CD4-positive, alpha-beta T cell (primary cell): ENCODE results near the gene PIK3C3. TPM values are rescaled to one million over a fixed set of nuclear protein-coding genes. Genes with fewer than 3 reads are reported as not detected.
"Not testable (repeated sequence)": the region's sequence is repeated elsewhere in the genome, so short reads cannot be mapped to it uniquely, and the experiment has no call there.

ENCODE experiments used
- ATAC-seq: fragments of 200-7000 bp; cut with Tn5 transposase; one replicate; pipeline ENCODE4 v1.10.0; 2022; ENCODE audit warnings: mild to moderate bottlenecking; ENCODE audit not compliant: poor library complexity
- CTCF ChIA-PET: fragments of 350-600 bp; sonication (Branson Sonifier 250); formaldehyde crosslinking; loops from one replicate; lab custom pipeline; 2021; ENCODE audit warnings: antibody characterized with exemption, inconsistent platforms; lab: Charles Lee
- POLR2A ChIA-PET: fragments of 350-600 bp; sonication (Branson Sonifier 250); formaldehyde crosslinking; loops from one replicate; lab custom pipeline; 2021; ENCODE audit warnings: antibody characterized with exemption, inconsistent platforms; lab: Charles Lee
- DNase-seq, 14 experiments: peaks; one replicate each; pipeline ENCODE4 v3.0.0-alpha.2; 2013 to 2020; ENCODE audit warnings: mixed read lengths in 2 of 14
- H3K27ac ChIP-seq, 2 donors: one replicate each; pipeline versions ENCODE4 v1.5.1 to v1.7.0; 2013; ENCODE audit warnings: low read length in 2 of 2, low read depth in 1 of 2, mild to moderate bottlenecking in 1 of 2
- H3K27me3 ChIP-seq, 2 experiments: 1 replicate in 1 of 2; 2 replicates in 1 of 2; pipeline versions ENCODE4 v1.6.1 to v1.7.0; 2013; ENCODE audit warnings: low read length in 2 of 2, control low read depth in 1 of 2, mild to moderate bottlenecking in 1 of 2, moderate library complexity in 1 of 2; ENCODE audit not compliant: insufficient read depth in 2 of 2, control insufficient read depth in 1 of 2
- H3K36me3 ChIP-seq: one replicate; pipeline ENCODE4 v1.6.1; 2013; ENCODE audit warnings: low read length, control low read depth; ENCODE audit not compliant: insufficient read depth
- H3K4me1 ChIP-seq: one replicate; pipeline ENCODE4 v1.6.1; 2013; ENCODE audit warnings: low read length, control low read depth; ENCODE audit not compliant: insufficient read depth
- H3K4me3 ChIP-seq: one replicate; pipeline ENCODE4 v1.5.1; 2013; ENCODE audit warnings: mild to moderate bottlenecking, low read length, moderate library complexity
- H3K9me3 ChIP-seq, 2 experiments: 1 replicate in 1 of 2; 2 replicates in 1 of 2; pipeline versions ENCODE4 v1.6.1 to v1.7.0; 2013; ENCODE audit warnings: low read length in 2 of 2, mild to moderate bottlenecking in 2 of 2, control low read depth in 1 of 2, moderate library complexity in 1 of 2; ENCODE audit not compliant: control insufficient read depth in 1 of 2, insufficient read depth in 1 of 2
- H3K27ac Mint-ChIP-seq: one replicate; pipeline ENCODE4 v1.8.0; 2020; ENCODE audit warnings: mixed read lengths
- H3K27me3 Mint-ChIP-seq: one replicate; pipeline ENCODE4 v1.8.0; 2021; ENCODE audit warnings: mixed read lengths
- H3K36me3 Mint-ChIP-seq: one replicate; pipeline ENCODE4 v1.8.0; 2021; ENCODE audit warnings: low read depth, mixed read lengths
- H3K4me1 Mint-ChIP-seq: one replicate; pipeline ENCODE4 v1.8.0; 2021; ENCODE audit warnings: low read depth, mixed read lengths
- H3K4me3 Mint-ChIP-seq: one replicate; pipeline ENCODE4 v1.8.0; 2020; ENCODE audit warnings: mild to moderate bottlenecking, mixed read lengths
- H3K9me3 Mint-ChIP-seq: one replicate; pipeline ENCODE4 v1.8.0; 2020; ENCODE audit warnings: mixed read lengths
- CTCF ChIP-seq: fragments of 200-600 bp; IDR thresholded peaks from one replicate; pipeline ENCODE4 v1.8.0; 2022; ENCODE audit warnings: antibody characterized with exemption, mild to moderate bottlenecking
- intact Hi-C, 2 experiments: fragments of 100-400 bp; cut with DNase I in 1 of 2; cut with micrococcal nuclease in 1 of 2; formaldehyde crosslinking; loops; one replicate each; pipeline versions ENCODE4 v1.15.1 to v1.9.0; 2023 to 2025; cut with DNase I, micrococcal nuclease
- total RNA-seq, 174 experiments: library from RNA in 2 of 174; stranded (reverse) in 2 of 174; gene quantifications; one replicate each; pipeline ENCODE4 v1.2.3 and lab custom pipeline; 2021 to 2026

Gene PIK3C3
- total RNA-seq, 2 experiments from 2014 or later, result 33.5 to 34.2 TPM

- ATAC-seq (no peak), DNase-seq (no peak)
- H3K4me3 ChIP-seq, result no peak overlapping the region
- no peaks in the 10 kb centered on the region for H3K9me3 ChIP-seq
- intact Hi-C loops, result no loop called here
- Mint-ChIP-seq H3K27ac (no peak overlapping the region), H3K27me3 (no peaks in the 10 kb centered on the region), H3K4me3 (no peak overlapping the region), H3K9me3 (no peaks in the 10 kb centered on the region), H3K4me1 (no peaks in the 10 kb centered on the region), H3K36me3 (no peaks in the 10 kb centered on the region)
- H3K27ac ChIP-seq, result no peak overlapping the region
- TF ChIP-seq CTCF, result no peak
- H3K27me3 ChIP-seq, result no peaks in the 10 kb centered on the region
- no peaks in the 10 kb centered on the region for H3K36me3 ChIP-seq
- ChIA-PET CTCF (no interaction called here), POLR2A (no interaction called here)
- no peaks in the 10 kb centered on the region for H3K4me1 ChIP-seq
Observed at GRCh38 chr18:42107287-42107686, 152.3 kb downstream of the PIK3C3 start.

GRCh38 chr18:42107691-42108450 lies 152.8 kb downstream of the PIK3C3 start:
- no peaks in the 10 kb centered on the region for H3K27me3 ChIP-seq
- no peaks in the 10 kb centered on the region for H3K4me1 ChIP-seq
- intact Hi-C loops, result no loop called here
- H3K27me3 Mint-ChIP-seq, result no peaks in the 10 kb centered on the region
- H3K9me3 ChIP-seq, result no peaks in the 10 kb centered on the region
- DNase-seq (no peak), ATAC-seq (no peak)
- POLR2A ChIA-PET, result no interaction called here
- H3K36me3 ChIP-seq, result no peaks in the 10 kb centered on the region
- no peak overlapping the region for H3K27ac ChIP-seq
- H3K4me3 Mint-ChIP-seq, result no peak overlapping the region
- H3K27ac Mint-ChIP-seq, result no peak overlapping the region
- no peaks in the 10 kb centered on the region for H3K4me1 Mint-ChIP-seq
- CTCF ChIA-PET, result no interaction called here
- H3K4me3 ChIP-seq, result no peak overlapping the region
- no peaks in the 10 kb centered on the region for H3K9me3 Mint-ChIP-seq
- TF ChIP-seq CTCF, result no peak
- H3K36me3 Mint-ChIP-seq, result no peaks in the 10 kb centered on the region

GRCh38 chr18:42112147-42112546 lies 157.1 kb downstream of the PIK3C3 start:
- H3K27me3 ChIP-seq, H3K27ac Mint-ChIP-seq, H3K36me3 ChIP-seq, CTCF ChIA-PET, DNase-seq, ATAC-seq, H3K9me3 ChIP-seq, H3K4me1 ChIP-seq, POLR2A ChIA-PET, H3K9me3 Mint-ChIP-seq, H3K4me3 ChIP-seq, H3K36me3 Mint-ChIP-seq, H3K27ac ChIP-seq, H3K4me3 Mint-ChIP-seq, H3K27me3 Mint-ChIP-seq: not testable (repeated sequence)
- peaks cover 14% of the 10 kb centered on the region for H3K4me1 Mint-ChIP-seq
- intact Hi-C loops, result loop anchor here in 1 of 2 experiments (5.0 kb wide), 1 partner anchor 1160 kb away; no protein-coding TSS in a partner anchor
